Neural crest cell (in vitro differentiated cells): ENCODE data around the gene PRR12. TPM values are rescaled to one million over a fixed set of nuclear protein-coding genes. Genes with fewer than 3 reads are reported as not detected.

Experiments
- DNase-seq: peaks from one replicate; pipeline ENCODE4 v3.0.0; 2021; ENCODE audit warnings: low read depth, mixed read lengths, low spot score
- H3K27ac Mint-ChIP-seq: one replicate; pipeline ENCODE4 v1.8.0; 2021; ENCODE audit warnings: mild to moderate bottlenecking, mixed read lengths; ENCODE audit not compliant: unreplicated experiment
- H3K27me3 Mint-ChIP-seq: 2 replicates; pipeline ENCODE4 v1.8.0; 2021; ENCODE audit warnings: low read depth, mild to moderate bottlenecking, mixed read lengths
- H3K36me3 Mint-ChIP-seq: 2 replicates; pipeline ENCODE4 v1.8.0; 2021; ENCODE audit warnings: low read depth, mild to moderate bottlenecking, mixed read lengths
- H3K4me1 Mint-ChIP-seq: 2 replicates; pipeline ENCODE4 v1.8.0; 2021; ENCODE audit warnings: mixed read lengths
- H3K4me3 Mint-ChIP-seq: one replicate; pipeline ENCODE4 v1.8.0; 2021; ENCODE audit warnings: mild to moderate bottlenecking, mixed read lengths
- H3K9me3 Mint-ChIP-seq: 2 replicates; pipeline ENCODE4 v1.8.0; 2021; ENCODE audit warnings: mixed read lengths
- CTCF ChIP-seq: fragments of 200-600 bp; sonication (generic); conservative IDR thresholded peaks from 2 replicates; pipeline ENCODE4 v1.5.0; 2021; ENCODE audit warnings: antibody characterized with exemption, mild to moderate bottlenecking
- total RNA-seq: library from RNA; stranded (reverse); gene quantifications from 2 replicates; pipeline ENCODE4 v1.2.1, GENCODE V29; 2021

PRR12 gene
- total RNA-seq, 1 donor from 2014 or later, result 51.7 TPM

GRCh38 chr19:49581007-49581508, 9.9 kb upstream of the PRR12 start, which contains the start of gene PRRG2:
Gene PRRG2, plus strand, starts transcription at chr19:49581316. Its CDS starts 1,904 bp downstream, at chr19:49583220.
- DNase-seq, result no peak
- H3K9me3 Mint-ChIP-seq, result no peaks in the 10 kb centered on the region
- peak within 1 kb of the TSS; percentile 89 for H3K27ac Mint-ChIP-seq
- H3K36me3 Mint-ChIP-seq, result no peaks in the 10 kb centered on the region
- H3K4me1 Mint-ChIP-seq, result peaks cover 20% of the 10 kb centered on the region
- no peaks in the 10 kb centered on the region for H3K27me3 Mint-ChIP-seq
- TF ChIP-seq CTCF, result no peak
- H3K4me3 Mint-ChIP-seq, result peak within 1 kb of the TSS; percentile 93

GRCh38 chr19:49583239-49583638, 7.7 kb upstream of the PRR12 start:
- H3K4me1 Mint-ChIP-seq, result peaks cover 20% of the 10 kb centered on the region
- no peak overlapping the region for H3K27ac Mint-ChIP-seq
- no peaks in the 10 kb centered on the region for H3K36me3 Mint-ChIP-seq
- no peak for TF ChIP-seq CTCF
- no peak for DNase-seq
- no peaks in the 10 kb centered on the region for H3K9me3 Mint-ChIP-seq
- no peaks in the 10 kb centered on the region for H3K27me3 Mint-ChIP-seq
- H3K4me3 Mint-ChIP-seq, result no peak overlapping the region

GRCh38 chr19:49585023-49585422, 6.0 kb upstream of the PRR12 start:
- H3K4me3 Mint-ChIP-seq, result peak overlapping the region; percentile 51
- H3K36me3 Mint-ChIP-seq, result no peaks in the 10 kb centered on the region
- DNase-seq, result peak; percentile 32
- peaks cover 9% of the 10 kb centered on the region for H3K4me1 Mint-ChIP-seq
- no peaks in the 10 kb centered on the region for H3K9me3 Mint-ChIP-seq
- H3K27ac Mint-ChIP-seq, result no peak overlapping the region
- no peak for TF ChIP-seq CTCF
- peaks cover 3% of the 10 kb centered on the region for H3K27me3 Mint-ChIP-seq

GRCh38 chr19:49587227-49587626, 3.8 kb upstream of the PRR12 start:
- no peak for TF ChIP-seq CTCF

GRCh38 chr19:49588365-49589122, 2.4 kb upstream of the PRR12 start:
- Mint-ChIP-seq H3K27ac (no peak overlapping the region), H3K9me3 (no peaks in the 10 kb centered on the region), H3K36me3 (peaks cover 2% of the 10 kb centered on the region), H3K4me1 (peaks cover 20% of the 10 kb centered on the region), H3K4me3 (peak overlapping the region; percentile 44), H3K27me3 (peaks cover 5% of the 10 kb centered on the region)
- no peak for TF ChIP-seq CTCF
- DNase-seq, result no peak

More at GRCh38 chr19:49587227-49587626, 3.8 kb upstream of the PRR12 start:
- H3K27me3 Mint-ChIP-seq, result peaks cover 3% of the 10 kb centered on the region
- H3K4me1 Mint-ChIP-seq, result peaks cover 7% of the 10 kb centered on the region
- DNase-seq, result no peak
- no peaks in the 10 kb centered on the region for H3K36me3 Mint-ChIP-seq
- no peaks in the 10 kb centered on the region for H3K9me3 Mint-ChIP-seq
- H3K27ac Mint-ChIP-seq, result no peak overlapping the region
- H3K4me3 Mint-ChIP-seq, result no peak overlapping the region
